PFSK-1 (cell line): ENCODE results near the gene SLC39A3.
A peak's percentile ranks its signal among the peaks of the same experiment; 100 is the strongest.

ENCODE experiments used
- POLR2AphosphoS5 ChIP-seq: IDR thresholded peaks from 2 replicates; pipeline ENCODE4 v1.6.1; 2012; ENCODE audit warnings: low read depth, mild to moderate bottlenecking, control low read depth, low read length, moderate library complexity
- REST ChIP-seq, 2 experiments: IDR thresholded peaks; 2 replicates each; pipeline versions ENCODE4 v1.6.1 to v1.8.0; 2011 to 2012; ENCODE audit warnings: low read depth in 2 of 2, low read length in 2 of 2, control low read depth in 1 of 2, inconsistent platforms in 1 of 2, mild to moderate bottlenecking in 1 of 2, moderate library complexity in 1 of 2; ENCODE audit not compliant: insufficient read depth in 1 of 2
- TAF1 ChIP-seq: IDR thresholded peaks from 2 replicates; pipeline ENCODE4 v1.6.1; 2012; ENCODE audit warnings: low read length, control low read depth, borderline replicate concordance; ENCODE audit not compliant: insufficient read depth

GRCh38 chr19:2785244-2785997 is 45.6 kb upstream of the SLC39A3 start, which contains the start of gene THOP1:
- TF ChIP-seq POLR2AphosphoS5 = peak; percentile 85
- no peak for TF ChIP-seq REST (IDR thresholded peaks at IDR 0.05; ENCODE audit: insufficient read depth in 1 of 2, low read depth in 2 of 2, low read length in 2 of 2)
- peak; percentile 57; the same call in 1 of the 2 replicates for TF ChIP-seq TAF1
